ENCODE measurements around the gene SENP5. TPM values are rescaled to one million over a fixed set of nuclear protein-coding genes. Genes with fewer than 3 reads are reported as not detected.
A peak's percentile ranks its signal among the peaks of the same experiment; 100 is the strongest.

The SENP5 gene
- total and polyA plus RNA-seq, 2 of the 8 experiments (the other 6 are each of a cell fraction or from before 2014, with no cell fraction given) = 6.7 to 27.3 TPM

- TF ChIP-seq CHD7 (IDR thresholded peaks at IDR 0.05; ENCODE audit: insufficient replicate concordance, low read length) (no peak), E2F6 (IDR thresholded peaks at IDR 0.05) (peak; percentile 88), SIN3A (conservative IDR thresholded peaks at IDR 0.05 in 1 of 2, IDR thresholded peaks at IDR 0.05 in 1 of 2; ENCODE audit: low read depth in 1 of 2, low read length in 2 of 2) (peak in 1 of 2 experiments; percentile 96; a peak in 2 of 4 replicates), CEBPB (IDR thresholded peaks at IDR 0.05; ENCODE audit: low read depth, low read length) (no peak), CTBP2 (IDR thresholded peaks at IDR 0.05; ENCODE audit: borderline replicate concordance, insufficient read depth, insufficient read length, low read length) (no peak), ZNF274 (IDR thresholded peaks at IDR 0.05; ENCODE audit: borderline replicate concordance, extremely low read depth, low read length) (no peak), HDAC2 (IDR thresholded peaks at IDR 0.05; ENCODE audit: borderline replicate concordance in 1 of 2, low read depth in 2 of 2, low read length in 2 of 2) (peak in 1 of 2 experiments; percentile 35; a peak in 1 of 4 replicates), BACH1 (IDR thresholded peaks at IDR 0.05; ENCODE audit: low read length) (no peak)
These were observed 74.7 kb downstream of the SENP5 start, which contains the start of gene NCBP2 (continued) for GRCh38 chr3:196942226-196942914.
